Spleen (tissue), 7 donors: Measurements from ENCODE around the gene GNG7.

Experiments
- CTCF ChIP-seq, 11 experiments: fragments of 200-600 bp in 7 of 11; fragments of 450-650 bp in 4 of 11; sonication (generic) in 4 of 11; IDR thresholded peaks in 8 of 11; conservative IDR thresholded peaks in 3 of 11; 1 replicate in 7 of 11; 2 replicates in 4 of 11; pipeline versions ENCODE4 v1.4.0 to v1.8.0; 2016 to 2021; ENCODE audit warnings: antibody characterized with exemption in 11 of 11, inconsistent platforms in 4 of 11, mild to moderate bottlenecking in 1 of 11
- POLR2A ChIP-seq, 3 donors: fragments of 450-650 bp; IDR thresholded peaks; one replicate each; pipeline ENCODE4 v1.5.1; 2017; ENCODE audit warnings: antibody characterized with exemption in 3 of 3, mild to moderate bottlenecking in 1 of 3
- donor health status: DM: no; HTN: no; CAD: no; lungs with moderate emphysema.
- donor health status: DM: no; HTN: no; CAD: no.
- donor health status: DM: no; HTN: no; CAD: no.

DNA sequence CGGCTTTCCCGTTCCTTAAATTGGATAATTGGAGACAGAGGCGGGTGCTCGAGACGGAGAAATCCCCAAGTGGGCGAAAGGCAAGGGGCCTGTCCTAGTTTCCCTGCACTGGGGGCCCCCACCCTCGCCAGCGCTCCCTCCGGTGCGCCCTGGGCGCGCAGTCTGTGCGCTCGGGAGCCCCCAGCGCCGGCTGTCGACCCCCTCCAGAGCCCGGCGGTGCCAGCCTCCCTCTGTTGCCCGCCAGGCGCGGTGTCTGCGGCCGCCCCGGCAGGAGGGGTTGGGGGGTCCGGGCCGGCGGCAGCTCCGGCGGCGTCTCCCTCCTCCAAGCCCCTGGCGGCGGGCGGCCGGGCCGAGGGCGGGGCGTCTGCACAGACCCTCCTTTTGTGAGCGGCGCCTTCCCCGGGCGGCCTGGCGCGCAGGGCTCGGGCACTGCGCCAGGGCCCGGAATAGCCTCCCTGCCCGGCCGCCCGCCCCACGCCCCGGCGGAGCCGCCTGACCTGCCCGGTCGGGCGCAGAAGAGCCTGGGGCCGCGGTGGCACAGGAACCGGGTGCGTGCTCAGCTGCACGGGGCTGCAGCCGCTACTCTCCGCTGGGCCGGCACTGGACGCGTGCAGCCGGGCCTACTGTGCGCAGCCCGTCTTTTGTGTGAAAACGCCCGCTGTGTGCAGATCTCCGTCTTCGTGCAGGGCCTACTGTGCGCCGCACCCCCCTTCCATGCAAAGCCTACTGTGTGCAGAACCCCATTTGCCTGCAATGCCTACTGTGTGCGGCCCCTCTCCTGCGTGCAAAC lies 213.4 kb downstream of the GNG7 start:
- TF ChIP-seq CTCF (IDR thresholded peaks at IDR 0.05 in 8 of 11, conservative IDR thresholded peaks at IDR 0.05 in 3 of 11) (peak in 2 of 11 experiments; percentile 8 to 14), POLR2A (IDR thresholded peaks at IDR 0.05) (no peak)
